ENCODE results near the gene MED15. TPM values are rescaled to one million over a fixed set of nuclear protein-coding genes. Genes with fewer than 3 reads are reported as not detected.

The MED15 gene
- total RNA-seq, 3 donors from 2014 or later (not counting 1 experiment from before 2014, with no cell fraction given): 269 to 291 (median 270) TPM

DNA sequence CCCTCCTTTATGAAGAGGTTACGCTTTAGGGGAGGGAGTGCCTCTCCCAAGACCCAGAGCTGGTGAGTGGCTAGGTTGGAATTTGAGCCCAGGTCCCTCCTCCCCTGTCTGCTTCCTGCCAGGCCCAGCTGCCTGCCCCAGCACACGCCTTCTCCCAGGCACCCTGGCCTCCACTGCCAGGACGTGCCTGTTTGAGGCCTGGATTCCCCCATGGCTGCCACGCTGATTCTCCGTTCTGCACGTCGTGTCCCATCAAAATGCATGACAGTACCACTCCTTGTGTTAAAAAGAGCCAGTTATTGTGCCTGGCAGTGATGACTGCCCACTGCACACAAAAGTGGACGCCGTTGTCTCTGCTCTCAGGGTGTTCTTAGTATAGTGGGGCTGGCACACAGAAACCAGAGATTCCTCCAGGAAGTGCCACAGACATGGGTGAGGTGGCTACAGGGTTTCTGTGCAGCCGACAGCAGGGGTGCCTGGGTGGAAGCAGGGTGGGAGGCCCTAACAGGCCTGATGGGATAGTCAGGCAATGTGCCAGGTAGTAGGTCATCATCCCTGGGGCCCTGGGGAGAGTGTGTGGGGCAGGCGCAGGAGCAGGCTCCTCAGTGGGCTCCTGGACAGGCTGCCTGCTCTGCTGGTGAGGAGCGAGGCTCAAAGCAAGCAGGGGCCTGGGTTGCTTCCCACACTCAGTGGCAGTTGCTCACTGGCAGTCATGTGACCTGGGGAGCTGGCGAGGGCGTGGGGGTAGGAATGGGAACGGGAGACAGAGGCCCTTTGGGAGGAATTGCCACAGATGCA, 24.2 kb downstream of the MED15 start:
- Mint-ChIP-seq H3K4me3 (peak overlapping the region; percentile 52), H3K9me3 (no peaks in the 10 kb centered on the region), H3K27ac (peak overlapping the region; percentile 82 to 93), H3K4me1 (peaks cover 52 to 80% of the 10 kb centered on the region in 2 donors), H3K36me3 (no peaks in the 10 kb centered on the region), H3K27me3 (ENCODE audit: low read depth in 2 of 2) (no peaks in the 10 kb centered on the region)
- Histone ChIP-seq H3K4me1 (ENCODE audit: control insufficient read depth, insufficient read depth, low read length) (peaks cover 55% of the 10 kb centered on the region), H3K4me3 (ENCODE audit: low read length) (no peak overlapping the region), H3K27me3 (ENCODE audit: control insufficient read depth, insufficient read depth, low read length) (no peaks in the 10 kb centered on the region), H3K27ac (ENCODE audit: low read length) (no peak overlapping the region), H3K9me3 (ENCODE audit: control insufficient read depth, insufficient read depth, low read length) (no peaks in the 10 kb centered on the region), H3K36me3 (ENCODE audit: control insufficient read depth, insufficient read depth, low read length) (peaks cover 30% of the 10 kb centered on the region)
- 88% methylated on average over 14 of the region's 15 CpGs for WGBS (ENCODE audit: insufficient coverage)
- TF ChIP-seq, protein P1, sequence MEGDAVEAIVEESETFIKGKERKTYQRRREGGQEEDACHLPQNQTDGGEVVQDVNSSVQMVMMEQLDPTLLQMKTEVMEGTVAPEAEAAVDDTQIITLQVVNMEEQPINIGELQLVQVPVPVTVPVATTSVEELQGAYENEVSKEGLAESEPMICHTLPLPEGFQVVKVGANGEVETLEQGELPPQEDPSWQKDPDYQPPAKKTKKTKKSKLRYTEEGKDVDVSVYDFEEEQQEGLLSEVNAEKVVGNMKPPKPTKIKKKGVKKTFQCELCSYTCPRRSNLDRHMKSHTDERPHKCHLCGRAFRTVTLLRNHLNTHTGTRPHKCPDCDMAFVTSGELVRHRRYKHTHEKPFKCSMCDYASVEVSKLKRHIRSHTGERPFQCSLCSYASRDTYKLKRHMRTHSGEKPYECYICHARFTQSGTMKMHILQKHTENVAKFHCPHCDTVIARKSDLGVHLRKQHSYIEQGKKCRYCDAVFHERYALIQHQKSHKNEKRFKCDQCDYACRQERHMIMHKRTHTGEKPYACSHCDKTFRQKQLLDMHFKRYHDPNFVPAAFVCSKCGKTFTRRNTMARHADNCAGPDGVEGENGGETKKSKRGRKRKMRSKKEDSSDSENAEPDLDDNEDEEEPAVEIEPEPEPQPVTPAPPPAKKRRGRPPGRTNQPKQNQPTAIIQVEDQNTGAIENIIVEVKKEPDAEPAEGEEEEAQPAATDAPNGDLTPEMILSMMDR (IDR thresholded peaks at IDR 0.05): no peak
- intact Hi-C loops (cut with micrococcal nuclease): no loop called here
- DNase-seq: peak in 1 of 2 donors; percentile 9
- no peak for ATAC-seq

DNA sequence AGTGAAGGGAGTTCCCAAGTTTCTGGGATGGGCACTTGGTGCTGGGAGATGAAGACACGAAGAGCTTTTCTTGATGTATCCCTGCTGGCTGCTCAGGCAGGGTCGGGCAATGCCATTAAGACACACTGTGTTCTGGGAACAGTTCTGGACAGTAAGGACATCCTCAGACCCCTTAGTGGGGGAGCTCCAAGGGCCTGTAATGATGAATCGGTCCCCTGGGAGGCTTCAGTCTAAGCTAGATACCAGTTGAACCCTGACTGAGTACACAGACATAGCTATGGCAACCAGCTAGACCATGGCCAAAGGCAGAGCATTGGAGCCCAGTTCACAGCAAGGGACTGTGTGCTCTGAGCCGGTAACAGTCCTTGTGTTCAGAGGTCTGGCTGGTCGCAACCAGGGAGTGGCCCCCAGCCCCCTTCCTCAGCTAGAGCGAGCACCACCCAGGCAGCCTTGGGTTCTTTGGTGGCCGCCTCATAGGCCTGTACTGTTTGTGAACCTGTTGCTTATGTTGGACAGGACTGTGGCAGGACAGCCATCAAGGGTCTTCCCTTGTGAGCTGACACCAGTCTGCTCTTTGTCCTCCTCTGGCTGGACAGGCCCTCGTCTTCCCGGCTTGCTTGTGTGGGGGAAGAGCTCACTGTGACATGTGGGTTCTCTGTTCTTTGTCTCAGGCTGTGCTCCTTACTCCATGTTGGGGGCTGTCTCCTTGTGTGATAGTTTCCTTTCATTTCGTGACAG, 25.0 kb downstream of the MED15 start:
- H3K27me3 Mint-ChIP-seq (ENCODE audit: low read depth in 2 of 2): no peaks in the 10 kb centered on the region
- Histone ChIP-seq H3K4me1 (ENCODE audit: control insufficient read depth, insufficient read depth, low read length) (peaks cover 63% of the 10 kb centered on the region), H3K27ac (ENCODE audit: low read length) (peak overlapping the region; percentile 27), H3K4me3 (ENCODE audit: low read length) (no peak overlapping the region), H3K9me3 (ENCODE audit: control insufficient read depth, insufficient read depth, low read length) (no peaks in the 10 kb centered on the region), H3K36me3 (ENCODE audit: control insufficient read depth, insufficient read depth, low read length) (peaks cover 32% of the 10 kb centered on the region), H3K27me3 (ENCODE audit: control insufficient read depth, insufficient read depth, low read length) (no peaks in the 10 kb centered on the region)
- peaks cover 50 to 81% of the 10 kb centered on the region in 2 donors for H3K4me1 Mint-ChIP-seq
- TF ChIP-seq, protein P1 (IDR thresholded peaks at IDR 0.05): no peak
- H3K36me3 Mint-ChIP-seq: no peaks in the 10 kb centered on the region
- H3K27ac Mint-ChIP-seq: peak overlapping the region; percentile 82 to 93
- intact Hi-C loops (cut with micrococcal nuclease): no loop called here
- DNase-seq: peak in 1 of 2 donors; percentile 4
- peak overlapping the region; percentile 86 for H3K4me3 Mint-ChIP-seq
- ATAC-seq: peak in 2 of 3 donors; percentile 11 to 21
- WGBS (ENCODE audit: insufficient coverage): 84% methylated on average over 10 of the region's 10 CpGs
- H3K9me3 Mint-ChIP-seq: no peaks in the 10 kb centered on the region

DNA sequence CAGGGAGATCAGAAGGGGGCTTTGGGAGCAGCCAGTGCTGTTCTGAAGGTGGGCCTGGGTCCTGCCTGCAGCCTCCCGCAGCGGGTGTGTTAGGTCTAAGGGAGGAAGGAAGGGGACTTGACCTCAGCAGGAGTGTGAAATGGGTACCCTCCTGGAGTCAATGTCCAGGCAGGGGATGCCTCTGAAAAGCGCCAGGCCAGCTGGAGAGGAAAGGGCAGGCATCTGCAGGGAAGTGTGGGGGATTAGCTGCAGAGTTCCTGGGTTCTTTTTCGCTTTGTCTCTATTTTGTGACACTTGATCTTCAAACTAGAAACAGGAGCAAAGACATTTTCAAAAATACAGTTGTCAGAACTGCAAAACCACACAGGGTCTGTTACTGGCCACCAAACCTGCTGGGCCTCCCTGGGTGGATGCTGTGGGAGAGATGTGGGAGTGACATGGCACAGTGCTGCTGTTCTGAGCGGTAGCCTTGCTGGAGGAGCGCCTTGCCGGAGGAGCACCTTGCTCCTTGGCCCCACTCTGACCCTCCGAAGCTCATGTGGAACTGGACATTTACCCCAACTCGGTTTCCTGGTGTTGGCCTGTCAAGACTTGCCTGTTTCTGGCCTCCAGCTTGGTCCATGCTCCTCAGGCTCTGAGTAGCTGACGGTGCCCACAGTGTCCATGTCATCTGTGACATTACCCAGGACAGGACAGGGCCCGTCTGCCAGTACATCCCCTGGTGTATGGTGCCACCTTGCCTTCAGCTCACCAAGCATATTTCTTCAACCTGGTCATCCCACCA, 25.9 kb downstream of the MED15 start:
- ATAC-seq (peak in 2 of 3 donors; percentile 26 to 43), DNase-seq (no peak)
- Histone ChIP-seq H3K4me1 (ENCODE audit: control insufficient read depth, insufficient read depth, low read length) (peaks cover 63% of the 10 kb centered on the region), H3K4me3 (ENCODE audit: low read length) (no peak overlapping the region), H3K27ac (ENCODE audit: low read length) (peak overlapping the region; percentile 27), H3K27me3 (ENCODE audit: control insufficient read depth, insufficient read depth, low read length) (no peaks in the 10 kb centered on the region), H3K36me3 (ENCODE audit: control insufficient read depth, insufficient read depth, low read length) (peaks cover 36% of the 10 kb centered on the region), H3K9me3 (ENCODE audit: control insufficient read depth, insufficient read depth, low read length) (no peaks in the 10 kb centered on the region)
- peak overlapping the region; percentile 82 to 93 for H3K27ac Mint-ChIP-seq
- H3K9me3 Mint-ChIP-seq: no peaks in the 10 kb centered on the region
- peaks cover 51 to 81% of the 10 kb centered on the region in 2 donors for H3K4me1 Mint-ChIP-seq
- 76% methylated on average over 11 of the region's 11 CpGs for WGBS (ENCODE audit: insufficient coverage)
- intact Hi-C loops (cut with micrococcal nuclease): no loop called here
- H3K4me3 Mint-ChIP-seq: peak overlapping the region; percentile 86
- no peaks in the 10 kb centered on the region for H3K36me3 Mint-ChIP-seq
- TF ChIP-seq, protein P1 (IDR thresholded peaks at IDR 0.05): no peak
- no peaks in the 10 kb centered on the region for H3K27me3 Mint-ChIP-seq (ENCODE audit: low read depth in 2 of 2)
